HG03457 (cell line): ENCODE data around the gene TEKTIP1.
"Not testable (repeated sequence)": the region's sequence is repeated elsewhere in the genome, so short reads cannot be mapped to it uniquely, and the experiment has no call there.

Source experiments
- ATAC-seq: cut with Tn5 transposase; IDR thresholded peaks from one replicate; pipeline ENCODE4 v1.9.1; 2021; ENCODE audit warnings: moderate number of reproducible peaks; ENCODE audit not compliant: unreplicated experiment

TEKTIP1 gene

DNA sequence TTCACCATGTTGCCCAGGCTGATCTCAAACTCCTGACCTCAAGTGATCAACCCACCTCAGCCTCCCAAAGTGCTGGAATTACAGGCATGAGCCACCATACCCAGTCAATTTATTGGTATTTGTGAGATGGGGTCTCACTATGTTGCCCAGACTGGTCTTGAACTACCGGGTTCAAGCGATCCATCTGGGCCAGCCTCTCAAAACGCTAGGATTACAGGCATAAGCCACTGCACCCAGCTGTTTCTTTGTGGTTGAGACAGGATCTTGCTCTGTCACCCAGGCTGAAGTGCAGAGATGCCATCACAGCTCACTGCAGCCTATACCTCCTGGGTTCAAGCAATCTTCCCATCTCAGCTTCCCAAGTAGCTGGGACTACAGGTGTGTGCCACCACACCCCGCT, 42.8 kb downstream of the TEKTIP1 start:
- ATAC-seq, result not testable (repeated sequence)

DNA sequence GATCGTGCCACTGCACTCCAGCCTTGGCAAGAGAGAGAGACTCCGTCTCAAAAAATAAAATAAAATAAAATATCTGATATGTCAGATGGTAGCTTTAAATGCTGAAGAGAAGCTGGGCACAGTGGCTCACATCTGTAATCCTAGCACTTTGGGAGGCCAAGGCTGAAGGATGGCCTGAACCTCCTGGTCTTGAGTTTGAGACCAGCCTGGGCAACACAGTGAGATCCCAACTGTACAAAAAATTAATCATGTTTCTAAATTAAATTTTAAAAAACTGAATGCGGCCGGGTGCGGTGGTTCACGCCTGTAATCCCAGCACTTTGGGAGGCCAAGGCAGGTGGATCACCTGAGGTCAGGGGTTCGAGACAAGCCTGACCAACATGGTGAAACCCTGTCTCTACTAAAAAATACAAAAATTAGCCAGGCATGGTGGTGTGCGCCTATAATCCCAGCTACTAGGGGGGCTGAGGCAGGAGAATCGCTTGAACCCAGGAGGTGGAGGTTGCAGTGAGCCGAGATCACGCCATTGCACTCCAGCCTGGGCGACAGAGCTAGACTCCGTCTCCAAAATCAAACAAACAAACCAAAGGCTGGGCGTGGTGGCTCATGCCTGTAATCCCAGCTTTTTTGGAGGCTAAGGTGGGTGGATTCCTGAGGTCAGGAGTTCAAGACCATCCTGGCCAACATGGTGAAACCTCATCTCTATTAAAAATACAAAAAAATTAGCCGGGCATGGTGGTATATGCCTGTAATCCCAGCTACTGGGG, 45.2 kb downstream of the TEKTIP1 start:
- not testable (repeated sequence) for ATAC-seq

DNA sequence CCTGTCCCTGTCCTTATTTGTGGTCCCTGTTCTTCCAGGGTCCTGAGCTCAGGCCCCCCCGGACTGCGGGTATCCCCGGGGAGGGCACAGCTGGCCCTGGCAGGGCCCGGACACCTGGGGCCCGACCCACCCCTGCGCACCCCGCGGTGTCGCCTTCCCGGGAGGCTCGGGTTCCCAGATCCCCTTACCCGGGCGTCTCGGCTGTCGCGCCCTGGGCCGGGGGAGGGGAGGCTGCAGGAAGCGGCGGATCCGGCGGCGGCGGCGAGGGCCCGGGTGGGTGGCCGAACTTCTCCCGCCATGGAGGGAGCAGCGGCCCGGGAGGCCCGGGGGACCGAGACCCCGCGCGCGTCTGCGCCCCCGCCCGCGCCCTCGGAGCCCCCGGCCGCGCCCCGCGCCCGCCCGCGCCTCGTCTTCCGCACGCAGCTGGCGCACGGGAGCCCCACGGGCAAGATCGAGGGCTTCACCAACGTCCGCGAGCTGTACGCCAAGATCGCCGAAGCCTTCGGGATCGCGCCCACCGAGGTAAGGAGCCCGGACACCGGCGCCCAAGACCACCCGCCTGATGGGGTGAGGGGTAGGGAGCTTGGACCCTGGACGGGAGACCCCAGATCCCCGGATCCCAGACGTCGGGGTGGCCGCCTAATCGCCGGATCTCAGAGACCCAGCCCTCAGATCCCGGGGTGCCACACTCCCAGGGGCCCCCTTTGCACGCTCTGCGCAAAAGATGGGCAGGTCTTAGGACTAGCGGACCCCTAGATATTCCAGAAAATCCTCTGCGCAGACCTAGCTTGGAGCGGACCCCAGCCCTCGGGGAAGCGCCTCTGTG, 46.5 kb downstream of the TEKTIP1 start, which contains the start of gene GIPC3:
Gene GIPC3 (plus strand): TSS at position 178 of the 826 bp plus-strand sequence. CDS start 120 bp downstream, at position 298.
- no peak for ATAC-seq

DNA sequence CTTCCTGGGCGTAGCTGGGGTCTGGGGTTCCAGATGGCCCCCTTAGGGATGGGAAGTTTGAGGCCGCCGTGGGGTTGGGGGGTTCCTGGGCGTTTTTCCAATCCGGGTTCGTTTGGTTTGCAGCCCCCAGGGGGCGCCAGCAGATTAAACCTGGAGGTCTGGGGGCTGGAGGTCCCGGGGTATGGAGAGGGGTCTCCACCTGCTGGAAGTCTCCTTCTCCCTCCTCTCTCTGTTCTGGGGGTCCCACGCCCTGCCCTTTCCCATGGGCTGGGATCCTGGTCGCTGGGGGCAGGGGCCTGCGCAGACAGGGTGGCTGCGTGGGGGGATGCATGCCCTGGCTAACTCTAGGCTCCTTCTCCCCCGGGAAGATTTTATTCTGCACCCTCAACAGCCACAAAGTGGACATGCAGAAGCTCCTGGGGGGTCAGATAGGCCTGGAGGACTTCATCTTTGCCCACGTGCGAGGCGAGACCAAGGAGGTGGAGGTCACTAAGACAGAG, 47.2 kb downstream of the TEKTIP1 start:
- ATAC-seq, result no peak

DNA sequence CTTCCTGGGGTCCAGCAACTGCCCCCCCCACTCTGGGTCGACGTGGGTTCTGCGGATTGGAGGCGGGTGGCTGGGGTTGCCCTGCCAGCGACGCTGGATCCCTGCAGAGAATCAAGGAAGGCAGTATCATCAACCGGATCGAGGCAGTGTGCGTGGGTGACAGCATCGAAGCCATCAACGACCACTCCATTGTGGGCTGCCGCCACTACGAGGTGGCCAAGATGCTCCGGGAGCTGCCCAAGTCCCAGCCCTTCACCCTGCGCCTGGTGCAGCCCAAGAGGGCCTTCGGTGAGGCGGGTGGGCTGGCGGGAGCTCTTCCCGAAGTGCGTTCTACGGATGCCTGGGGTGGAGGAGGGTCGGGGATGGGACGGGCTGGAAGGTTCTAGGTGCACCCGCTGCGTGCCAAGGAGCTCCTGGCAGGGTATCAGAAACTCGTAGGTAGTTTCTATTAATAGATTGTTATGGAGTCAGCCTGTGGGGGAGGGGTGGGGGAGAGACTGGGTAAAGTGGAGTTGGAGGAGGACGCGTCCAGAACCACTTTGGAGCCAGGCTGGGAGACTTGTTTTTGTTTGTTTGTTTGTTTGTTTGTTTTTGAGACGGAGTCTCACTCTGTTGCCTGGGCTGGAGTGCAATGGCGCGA, 47.9 kb downstream of the TEKTIP1 start:
- ATAC-seq, result no peak

DNA sequence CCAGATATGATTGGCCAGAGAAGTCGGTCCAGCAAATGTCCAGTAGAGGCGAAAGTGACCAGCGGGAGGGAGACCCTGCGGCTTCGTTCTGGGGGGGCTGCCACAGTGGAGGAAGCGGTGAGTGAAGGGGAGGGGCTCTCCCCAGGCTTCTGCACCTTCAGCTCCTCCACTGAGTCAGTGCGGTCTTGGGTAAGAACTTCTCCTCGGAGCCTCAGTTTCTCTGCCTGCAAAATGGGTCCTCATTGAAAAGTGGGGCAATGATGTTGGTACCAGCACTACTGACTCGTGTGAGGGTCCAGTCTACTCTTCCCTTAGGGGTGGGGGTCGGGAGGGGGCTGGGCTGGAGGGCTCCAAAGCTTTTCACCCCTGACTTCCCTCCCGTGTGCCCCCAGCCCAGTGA, 50.5 kb downstream of the TEKTIP1 start:
- no peak for ATAC-seq

DNA sequence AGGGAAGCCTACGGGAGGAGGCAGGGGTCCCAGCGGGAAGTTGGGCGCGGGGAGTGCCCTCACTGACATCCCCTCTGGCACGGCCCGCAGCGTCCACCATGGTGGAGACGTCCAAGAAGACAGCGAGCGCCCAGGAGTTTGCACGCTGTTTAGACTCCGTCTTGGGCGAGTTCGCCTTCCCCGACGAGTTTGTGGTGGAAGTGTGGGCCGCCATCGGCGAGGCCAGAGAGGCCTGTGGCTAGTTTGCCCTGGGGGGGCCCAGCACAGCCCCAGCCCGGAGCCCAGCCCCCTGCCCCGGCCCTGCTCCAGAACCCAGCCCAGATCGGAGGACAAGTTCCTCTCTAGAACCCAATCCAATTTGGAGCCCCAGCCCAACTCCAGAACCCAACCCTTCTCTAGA, 51.0 kb downstream of the TEKTIP1 start:
- ATAC-seq, result no peak

DNA sequence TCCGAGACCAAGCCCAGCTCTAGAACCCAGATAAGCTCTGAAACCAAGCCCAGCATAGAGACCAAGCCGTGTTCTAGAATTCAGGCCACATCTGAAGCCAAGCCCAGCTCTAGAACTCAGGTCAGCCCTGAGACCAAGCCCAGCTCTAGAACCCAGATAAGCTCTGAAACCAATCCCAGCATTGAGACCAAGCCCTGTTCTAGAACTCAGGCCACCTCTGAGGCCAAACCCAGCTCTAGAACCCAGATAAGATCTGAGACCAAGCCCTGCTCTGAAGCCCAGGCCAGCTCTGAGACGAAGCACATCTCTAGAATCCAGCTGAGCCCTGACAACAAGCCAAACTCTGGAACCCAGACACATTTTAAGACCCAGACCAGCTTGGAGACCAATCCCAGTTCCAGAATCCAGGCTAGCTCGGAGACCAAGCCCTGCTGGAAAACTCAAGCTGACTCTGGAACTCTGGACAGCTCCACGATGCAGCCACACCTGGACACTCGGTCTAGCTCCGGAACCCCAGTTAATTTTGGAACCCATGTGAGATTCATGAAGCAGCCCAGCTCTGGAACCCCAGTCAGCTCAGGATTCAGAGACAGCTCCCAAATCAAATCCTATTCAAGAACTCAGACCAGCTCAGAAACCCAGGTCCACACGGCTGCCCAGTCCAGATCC, 52.2 kb downstream of the TEKTIP1 start:
- ATAC-seq, result no peak

DNA sequence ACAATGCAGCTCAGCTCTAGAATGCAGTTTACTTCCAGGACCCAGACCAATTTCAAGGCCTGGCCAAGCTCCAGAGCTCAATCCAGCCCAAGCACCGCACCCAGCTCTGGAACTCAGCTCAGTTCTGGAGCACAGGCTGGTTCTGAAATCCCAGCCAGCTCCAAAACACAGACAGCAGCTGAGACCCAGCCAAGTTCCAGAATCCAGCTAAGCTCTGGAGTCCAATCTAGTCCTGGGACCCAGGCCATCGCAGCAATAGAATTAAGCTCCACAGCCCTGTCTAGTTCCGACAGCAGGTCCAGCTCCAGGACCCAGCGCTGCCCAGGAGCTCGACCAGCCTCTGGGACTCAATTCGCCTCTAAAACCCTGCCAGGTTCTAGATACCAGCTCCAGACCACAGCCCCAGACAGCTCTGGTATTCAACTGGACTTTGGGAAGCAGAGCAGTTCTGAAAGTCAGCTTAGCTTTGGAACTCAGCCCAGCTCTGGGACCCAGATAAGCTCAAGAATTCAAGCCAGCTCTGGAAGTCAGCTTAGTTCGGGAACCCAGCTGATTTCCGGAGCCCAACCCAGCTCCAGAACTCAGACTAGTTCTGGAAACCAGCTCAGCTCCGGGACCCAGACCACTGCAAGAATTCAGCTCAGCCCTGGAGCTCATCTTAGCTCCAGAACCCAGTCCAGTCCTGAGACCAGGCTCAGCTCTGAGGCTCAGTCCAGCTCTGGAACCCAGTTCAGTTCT, 53.1 kb downstream of the TEKTIP1 start:
- ATAC-seq, result no peak

DNA sequence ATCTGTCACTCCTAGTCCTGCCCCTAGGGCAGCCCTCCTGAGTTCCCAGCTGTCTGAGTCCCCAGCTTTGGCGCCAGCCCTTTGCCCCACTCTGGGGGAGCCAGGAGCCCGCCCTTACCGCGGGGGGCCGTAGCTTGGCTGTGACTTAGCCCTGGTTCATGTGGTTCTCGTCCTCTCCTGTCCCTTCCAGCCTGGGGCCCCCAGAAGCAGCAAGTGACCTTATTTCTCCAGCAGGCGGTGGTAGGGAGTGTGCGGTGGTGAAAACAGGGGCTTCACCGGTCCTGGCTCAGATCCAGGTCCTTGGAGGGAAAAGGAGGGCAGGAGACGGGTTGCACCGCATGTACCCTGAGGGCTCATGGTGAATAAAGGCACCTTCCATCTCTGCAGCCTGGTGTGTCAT, 54.2 kb downstream of the TEKTIP1 start:
- ATAC-seq, result no peak
